ENCODE results near the gene COQ3. TPM values are rescaled to one million over a fixed set of nuclear protein-coding genes. Genes with fewer than 3 reads are reported as not detected.

The COQ3 gene, protein sequence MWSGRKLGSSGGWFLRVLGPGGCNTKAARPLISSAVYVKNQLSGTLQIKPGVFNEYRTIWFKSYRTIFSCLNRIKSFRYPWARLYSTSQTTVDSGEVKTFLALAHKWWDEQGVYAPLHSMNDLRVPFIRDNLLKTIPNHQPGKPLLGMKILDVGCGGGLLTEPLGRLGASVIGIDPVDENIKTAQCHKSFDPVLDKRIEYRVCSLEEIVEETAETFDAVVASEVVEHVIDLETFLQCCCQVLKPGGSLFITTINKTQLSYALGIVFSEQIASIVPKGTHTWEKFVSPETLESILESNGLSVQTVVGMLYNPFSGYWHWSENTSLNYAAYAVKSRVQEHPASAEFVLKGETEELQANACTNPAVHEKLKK
- polyA plus RNA-seq (ENCODE audit: insufficient read length): 14.5 TPM
- long read RNA-seq, donor 1, transcript COQ3-201 (7 exons, 1,335 nt): major isoform, 5 of 5 reads
- long read RNA-seq, donor 1, partial matches to known transcripts: 0 of 5 reads
- long read RNA-seq, donor 1, other reads (novel, unspliced or antisense): 0 of 5 reads
- long read RNA-seq, donor 2, transcript COQ3-201 (7 exons, 1,335 nt): major isoform, 5 of 5 reads
- long read RNA-seq, donor 2, partial matches to known transcripts: 0 of 5 reads
- long read RNA-seq, donor 2, other reads (novel, unspliced or antisense): 0 of 5 reads
- long read RNA-seq, donor 3, partial matches to known transcripts: 0 of 1 reads
- long read RNA-seq, donor 3, other reads (novel, unspliced or antisense): 0 of 1 reads
- long read RNA-seq, donor 4: 0 reads
- long read RNA-seq, donor 5, transcript COQ3-201 (7 exons, 1,335 nt): major isoform, 15 of 15 reads
- long read RNA-seq, donor 5, partial matches to known transcripts: 0 of 15 reads
- long read RNA-seq, donor 5, other reads (novel, unspliced or antisense): 0 of 15 reads
- long read RNA-seq, donor 6, transcript COQ3-201 (7 exons, 1,335 nt): major isoform, 8 of 8 reads
- long read RNA-seq, donor 6, partial matches to known transcripts: 0 of 8 reads
- long read RNA-seq, donor 6, other reads (novel, unspliced or antisense): 0 of 8 reads
- long read RNA-seq, donor 7, transcript COQ3-201 (7 exons, 1,335 nt): major isoform, 6 of 6 reads
- long read RNA-seq, donor 7, partial matches to known transcripts: 0 of 6 reads
- long read RNA-seq, donor 7, other reads (novel, unspliced or antisense): 0 of 6 reads
- long read RNA-seq, donor 8, transcript COQ3-201 (7 exons, 1,335 nt): major isoform, 5 of 5 reads
- long read RNA-seq, donor 8, partial matches to known transcripts: 0 of 5 reads
- long read RNA-seq, donor 8, other reads (novel, unspliced or antisense): 0 of 5 reads

DNA sequence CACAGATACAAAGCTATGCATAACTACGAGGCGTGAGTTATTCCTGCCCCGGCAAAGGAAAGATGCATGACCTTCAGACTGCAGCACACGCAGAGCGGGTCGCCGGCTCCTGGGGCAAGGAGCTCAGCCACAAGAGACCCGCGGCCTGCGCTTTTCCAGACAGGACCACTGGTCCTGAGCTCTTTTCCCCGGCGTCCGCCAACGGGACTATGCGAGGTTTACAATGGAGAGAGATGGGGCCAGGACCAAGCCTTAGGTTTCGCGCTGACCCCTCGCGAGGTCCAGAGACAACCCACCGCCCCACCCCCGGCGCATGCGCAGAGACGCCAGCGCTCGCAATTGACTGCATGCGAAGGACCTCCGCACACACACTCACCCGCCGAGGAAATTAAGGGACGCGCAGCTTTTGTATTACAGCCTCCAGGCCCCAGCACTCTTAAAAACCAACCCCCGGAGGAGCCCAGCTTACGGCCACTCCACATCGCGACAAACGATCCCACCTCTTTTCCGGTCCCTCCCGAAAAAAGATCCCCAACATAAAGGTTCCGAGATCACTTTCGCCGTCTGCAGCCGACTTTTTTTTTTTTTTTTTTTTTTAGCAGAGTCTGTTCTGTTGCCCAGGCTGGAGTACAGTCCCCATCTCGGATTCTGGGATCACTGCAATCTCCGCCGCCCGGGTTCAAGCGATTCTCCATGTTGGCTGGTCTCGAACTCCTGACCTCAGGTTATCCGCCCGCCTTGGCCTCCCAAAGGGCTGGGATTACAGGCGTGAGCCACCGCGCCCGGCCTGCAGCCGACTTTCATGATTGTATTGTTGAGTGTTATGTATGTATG is at the start of gene COQ3:
TSS of gene COQ3 (minus strand) at position 498 of the 834 bp plus-strand sequence. CDS start at position 482, 16 bp downstream.
- DNase-seq: peak; percentile 78

DNA sequence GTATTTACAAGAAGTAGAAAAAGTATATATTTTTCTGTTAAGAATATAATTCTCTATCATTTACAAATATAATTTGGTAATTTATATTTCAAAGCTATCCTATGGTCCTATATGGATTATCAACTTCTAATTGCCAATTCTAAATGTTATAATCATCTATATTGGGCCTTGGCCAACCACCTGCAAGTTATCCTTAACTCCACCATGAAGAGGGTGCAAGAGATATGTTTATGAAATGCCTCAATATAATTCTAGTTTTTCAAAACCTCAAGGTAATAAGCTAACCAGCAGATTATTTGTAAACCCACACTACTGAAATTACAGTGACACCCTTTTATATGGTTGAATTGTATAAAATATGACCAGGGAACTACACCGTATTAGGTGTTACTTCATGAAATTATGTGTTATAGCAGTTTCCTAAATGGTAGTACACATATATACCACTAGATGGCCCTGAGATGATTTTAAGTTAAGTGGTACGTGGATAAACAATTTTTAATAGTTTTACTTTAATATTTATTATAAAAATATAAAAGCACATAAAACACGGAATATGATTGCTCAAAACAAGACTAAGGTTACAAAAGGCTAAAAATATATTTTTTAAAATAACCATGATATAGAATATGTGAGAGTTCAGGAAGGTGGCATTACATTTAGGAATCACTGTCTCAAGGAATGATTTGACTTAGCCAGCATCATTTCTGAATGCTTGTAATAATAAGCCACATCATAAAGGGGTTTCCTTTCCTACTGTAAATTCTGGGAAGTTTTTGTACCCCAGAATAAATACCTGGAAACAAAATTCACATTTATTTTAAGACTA is 40.9 kb upstream of the COQ3 start:
- DNase-seq: no peak

DNA sequence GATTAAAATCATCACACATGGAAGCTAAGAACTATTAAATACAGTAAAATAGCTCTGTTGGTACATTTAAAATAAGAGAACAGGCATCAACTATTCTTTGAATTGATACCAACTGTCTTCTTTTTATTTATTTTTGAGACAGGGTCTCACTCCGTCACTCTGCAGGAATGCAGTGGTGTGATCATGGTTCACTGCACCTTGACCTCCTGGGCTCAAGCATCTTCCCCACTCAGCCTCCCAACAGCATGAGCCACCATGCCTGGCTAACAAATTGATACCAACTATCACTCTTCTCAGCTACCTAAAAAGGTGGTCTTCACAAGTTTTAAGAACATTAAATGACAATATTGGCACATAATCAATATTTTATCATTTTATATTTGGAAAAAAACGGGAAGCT is 38.9 kb upstream of the COQ3 start:
- DNase-seq: peak; percentile 33

DNA sequence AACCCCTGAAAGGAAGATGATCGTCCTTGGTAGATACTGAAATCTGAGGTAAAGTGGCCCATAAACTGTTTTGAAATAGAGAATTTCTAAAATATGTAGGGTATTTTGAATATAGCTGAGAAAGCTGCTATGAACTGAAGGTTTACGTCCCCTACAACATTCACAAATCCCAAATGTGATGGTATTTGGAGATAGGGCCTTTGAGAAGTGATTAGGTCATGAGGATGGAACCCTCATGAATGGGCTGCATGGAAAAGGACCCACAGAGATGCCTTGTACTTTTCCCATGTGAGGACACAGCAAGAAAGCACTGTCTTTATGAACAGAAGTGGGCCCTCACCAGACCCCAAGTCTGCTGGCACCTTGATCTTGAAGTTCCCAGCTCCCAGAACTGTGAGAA is 37.9 kb upstream of the COQ3 start:
- DNase-seq: no peak

DNA sequence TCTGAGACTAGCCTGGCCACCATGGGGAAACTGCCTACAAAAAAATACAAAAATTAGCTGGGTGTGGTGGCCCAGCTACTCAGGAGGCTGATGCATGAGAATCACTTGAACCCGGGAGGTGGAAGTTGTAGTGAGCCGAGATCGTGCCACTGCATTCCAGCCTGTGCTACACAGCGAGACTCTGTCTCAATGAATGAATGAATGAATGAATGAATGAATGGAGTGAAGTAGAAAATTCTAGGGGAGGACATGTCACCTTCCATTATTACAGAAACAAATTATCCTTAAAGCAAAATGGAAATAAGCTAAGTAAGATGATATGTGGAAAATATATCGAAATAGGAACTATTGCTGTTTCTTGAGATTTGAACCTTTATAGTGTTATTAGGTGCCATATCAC is 34.0 kb upstream of the COQ3 start:
- no peak for DNase-seq

DNA sequence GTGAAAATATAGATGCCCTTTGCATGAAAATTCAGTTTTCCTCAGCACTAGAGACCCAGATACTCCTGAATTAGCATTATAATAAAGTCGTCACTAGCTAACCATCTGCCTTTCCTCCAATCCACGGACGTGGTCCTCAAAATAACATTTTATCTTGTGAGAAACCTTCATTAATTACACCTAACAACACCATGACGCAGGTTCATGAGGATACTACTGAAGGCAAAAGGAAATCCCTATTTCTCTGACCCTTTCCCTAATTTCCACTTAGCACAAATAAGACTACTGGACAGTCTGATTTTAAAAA is 32.4 kb upstream of the COQ3 start:
- DNase-seq: no peak

DNA sequence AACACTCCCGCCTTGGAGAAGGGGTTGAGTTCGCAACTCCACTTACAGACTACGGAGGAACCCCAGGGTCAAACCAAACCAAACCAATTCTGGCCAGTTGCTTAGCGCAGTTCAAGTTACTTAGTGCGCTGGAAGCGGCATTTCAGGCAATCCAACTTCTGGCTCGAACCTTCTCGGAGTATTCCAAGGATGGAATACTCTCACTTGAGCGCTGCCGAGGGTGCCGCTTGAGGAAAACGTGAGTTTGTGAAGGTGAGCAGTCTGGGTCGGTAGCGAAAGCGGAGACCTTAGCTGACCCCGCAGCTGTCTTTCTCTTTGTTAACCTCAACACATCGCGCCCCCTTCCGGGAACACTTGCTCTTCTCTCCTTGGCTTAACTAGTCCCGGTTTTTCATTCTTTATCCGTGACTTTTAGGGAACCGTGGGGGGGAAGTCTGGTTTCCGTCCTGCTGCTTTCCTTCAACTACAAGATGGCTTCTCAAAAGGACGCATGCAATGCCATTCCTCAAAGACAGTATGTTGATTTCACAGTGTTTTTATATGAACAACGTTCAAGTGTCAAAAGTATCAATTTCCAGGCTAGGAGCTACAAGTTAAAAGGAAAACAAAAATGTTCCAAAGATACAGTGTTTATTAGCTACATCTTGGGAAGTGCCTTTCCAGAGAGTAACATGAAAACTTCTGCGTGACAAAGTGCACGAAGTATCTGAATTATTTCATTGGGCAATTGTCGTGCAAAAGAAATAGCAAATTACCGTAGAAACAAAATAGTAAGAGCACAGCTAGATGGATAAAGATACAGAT is 31.9 kb upstream of the COQ3 start:
- peak; percentile 91 for DNase-seq

DNA sequence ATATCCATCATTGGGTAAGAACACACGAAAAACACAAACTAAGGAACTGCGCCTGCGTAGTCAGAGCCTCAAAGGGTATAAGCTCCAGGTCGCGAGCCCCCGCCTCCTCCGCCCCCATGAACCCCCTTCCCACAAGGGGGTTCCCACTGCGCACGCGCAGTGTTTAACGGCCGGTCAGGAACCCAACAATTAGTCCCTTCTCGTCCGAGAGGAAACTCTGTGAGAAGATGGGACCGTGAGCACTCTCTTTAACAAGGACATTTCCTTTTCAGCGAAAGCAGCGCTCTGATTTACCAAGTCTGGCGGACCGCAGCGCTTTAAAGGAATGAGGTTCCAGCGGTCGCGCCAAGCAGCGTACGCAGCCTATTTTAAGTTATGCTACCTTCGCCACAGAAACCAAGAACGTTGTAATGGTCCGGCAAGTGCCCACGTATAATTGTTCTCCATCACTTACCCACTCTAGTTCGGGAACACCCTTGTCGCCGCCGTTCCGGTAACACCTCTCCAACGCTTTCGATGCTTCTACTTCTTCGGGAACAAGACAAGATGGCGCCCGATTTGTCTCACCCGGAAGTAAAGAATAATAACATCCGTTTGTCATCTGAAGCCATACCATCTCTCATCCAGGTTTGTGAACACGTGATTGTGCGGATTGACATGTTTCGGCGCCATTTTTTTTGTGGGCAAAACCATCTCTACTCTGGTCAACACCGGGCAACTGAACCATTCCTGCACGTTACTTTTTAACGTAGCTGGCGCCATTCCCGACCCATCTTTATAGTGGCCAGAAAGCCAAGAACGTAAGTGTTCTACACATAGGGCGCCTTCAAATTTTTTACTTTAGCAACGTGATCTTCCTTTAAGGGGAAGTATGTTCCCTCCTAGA is 31.0 kb upstream of the COQ3 start, which contains the start of gene PNISR:
TSS of gene PNISR (minus strand) at position 548 of the 886 bp plus-strand sequence. CDS start 10,649 bp downstream, outside the sequence.
- DNase-seq: peak; percentile 99

DNA sequence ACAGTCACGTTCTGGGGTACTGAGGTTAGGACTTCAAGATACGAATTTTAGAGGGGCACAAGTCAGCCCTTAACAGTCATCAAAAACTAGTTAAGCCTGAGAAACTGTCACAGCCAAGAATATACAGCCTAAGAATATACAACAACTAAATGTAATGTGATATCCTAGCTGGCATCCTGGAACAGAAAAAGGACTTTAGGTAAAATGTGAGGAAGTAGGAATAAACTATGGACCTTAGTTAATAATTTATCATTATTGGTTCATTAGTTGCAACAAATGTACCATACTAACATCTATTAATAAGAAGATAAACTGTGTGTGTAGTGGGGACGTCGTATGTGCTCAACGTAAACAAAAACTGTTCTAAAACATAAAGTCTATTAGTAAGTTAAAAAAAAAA is 30.0 kb upstream of the COQ3 start:
- no peak for DNase-seq

DNA sequence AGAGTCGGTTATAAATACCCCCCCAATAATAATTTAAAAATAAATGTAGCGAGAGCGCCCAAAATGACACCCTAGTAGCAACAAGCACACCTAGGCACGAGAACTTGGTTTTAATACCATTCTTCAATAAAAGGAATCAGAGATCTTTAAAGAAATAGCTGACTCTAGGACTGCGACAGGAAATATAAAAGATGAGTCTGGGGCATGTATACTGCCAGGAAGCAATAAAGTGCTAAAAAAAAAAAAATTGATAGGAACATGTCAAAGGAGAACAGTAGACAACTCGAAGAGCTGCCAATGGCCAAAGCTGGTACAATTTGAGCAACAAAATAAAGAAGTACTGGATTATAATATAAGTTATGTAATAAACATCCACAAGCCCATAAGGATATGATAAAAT is 28.9 kb upstream of the COQ3 start:
- no peak for DNase-seq

DNA sequence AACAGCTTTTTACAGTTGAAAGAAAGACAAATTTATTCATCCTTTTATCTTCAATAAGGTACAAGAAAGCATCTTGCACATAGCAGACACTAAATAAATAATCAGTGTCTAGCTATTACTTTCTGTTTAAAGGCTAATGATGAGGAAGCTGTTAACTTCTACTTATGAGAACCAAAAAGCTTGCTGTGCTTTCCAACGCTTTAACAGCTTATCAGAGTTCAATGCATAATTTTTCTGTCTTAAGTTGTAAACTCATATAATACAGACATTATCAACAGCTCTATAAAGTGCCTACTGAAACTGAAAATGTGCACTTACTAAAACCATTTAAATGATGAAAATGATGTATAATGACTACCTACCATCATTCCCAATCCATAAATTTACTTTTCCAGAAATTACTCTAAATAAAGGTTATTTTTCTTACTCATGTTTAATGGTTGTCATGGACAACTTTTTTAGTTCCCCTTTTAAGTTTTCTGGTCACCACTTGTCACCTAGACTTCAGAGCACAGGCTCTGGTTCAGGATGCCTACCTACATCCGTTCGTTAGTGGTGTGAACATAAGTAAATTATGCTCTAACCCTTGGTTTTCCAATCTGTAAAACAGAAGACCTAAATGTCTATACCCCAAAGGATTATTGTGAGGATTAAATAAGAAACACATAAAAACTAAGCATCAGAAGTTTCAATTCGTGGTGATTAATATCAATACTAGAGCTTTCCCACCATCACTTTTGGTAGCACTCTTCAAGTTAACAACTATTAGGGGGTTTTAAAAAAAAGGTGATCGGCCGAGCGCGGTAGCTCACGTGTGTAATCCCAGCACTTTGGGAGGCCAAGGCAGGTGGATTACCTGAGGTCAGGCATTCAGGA is 23.1 kb upstream of the COQ3 start:
- no peak for DNase-seq

DNA sequence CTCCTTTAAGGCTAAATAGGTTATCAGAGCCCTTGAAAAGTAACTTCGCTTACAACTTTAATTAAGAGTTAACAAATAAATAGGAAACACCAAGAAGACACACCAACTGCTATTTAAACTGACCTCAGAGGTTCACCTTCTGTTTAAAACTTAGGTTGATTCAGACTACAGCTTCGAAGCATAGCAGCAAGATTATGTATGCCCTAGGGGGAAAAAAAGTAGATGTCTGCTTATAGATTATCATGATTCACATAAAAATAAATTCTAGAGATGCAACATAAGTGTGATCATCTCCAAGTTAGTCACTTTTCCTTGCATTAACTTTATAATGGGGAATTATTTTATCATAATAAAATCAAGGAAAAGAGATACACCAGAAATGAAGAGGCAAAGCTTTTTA is 22.2 kb upstream of the COQ3 start:
- DNase-seq: no peak

DNA sequence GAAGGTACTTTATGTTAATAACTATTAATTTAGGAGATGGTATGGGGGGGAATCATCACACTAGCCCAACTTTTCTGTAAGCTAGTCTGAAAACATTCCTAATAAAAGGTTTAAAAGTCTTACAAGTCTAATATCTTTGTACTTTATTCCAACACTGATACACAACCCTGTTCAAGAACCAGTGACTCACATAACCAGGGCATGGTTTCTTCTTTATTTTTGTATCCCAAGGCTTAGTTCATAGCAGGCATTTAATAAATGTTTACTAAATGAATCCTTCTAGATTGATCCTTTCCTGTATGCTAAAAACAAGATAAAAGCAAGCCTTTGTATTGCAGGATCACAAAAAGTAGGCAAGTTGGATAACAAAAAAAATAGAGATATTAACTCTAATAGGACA is 21.5 kb upstream of the COQ3 start:
- no peak for DNase-seq

DNA sequence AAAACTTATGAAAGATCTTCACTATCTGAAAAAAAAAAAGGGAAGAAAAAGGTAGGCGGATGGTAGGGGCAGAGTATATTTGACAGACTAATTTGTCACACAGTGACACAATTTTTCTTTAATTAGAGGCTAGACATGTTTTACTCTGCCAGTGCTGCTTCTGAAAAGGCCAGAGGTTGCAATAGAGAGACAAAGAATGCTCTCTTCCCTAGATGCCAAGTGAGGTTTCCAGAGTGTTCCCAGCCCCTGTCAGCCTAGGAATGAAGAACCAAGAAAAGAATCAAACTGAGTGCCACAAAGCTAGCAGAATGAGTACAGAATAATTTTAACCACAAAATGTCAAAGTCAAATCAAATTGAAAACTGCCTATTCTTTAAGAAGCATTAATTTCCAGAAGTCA is 18.1 kb upstream of the COQ3 start:
- no peak for DNase-seq

DNA sequence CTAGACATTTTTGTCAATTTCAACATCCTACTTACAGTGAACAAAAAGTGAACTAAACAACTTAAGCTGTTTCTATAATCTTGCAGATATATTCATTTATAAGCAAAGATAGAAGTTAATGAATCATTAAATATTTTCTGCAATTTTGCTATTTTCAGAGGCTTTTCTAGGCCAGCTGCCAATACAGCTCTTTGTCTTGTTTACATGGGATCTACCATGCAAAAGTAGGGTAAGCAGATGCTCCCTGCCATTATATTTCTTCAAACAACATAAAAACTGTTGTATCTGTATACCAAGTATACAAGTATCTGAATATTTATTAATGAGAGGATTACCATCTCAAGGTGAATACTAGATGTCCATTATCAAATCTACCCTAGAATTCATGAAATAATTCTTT is 15.7 kb upstream of the COQ3 start:
- DNase-seq: no peak

DNA sequence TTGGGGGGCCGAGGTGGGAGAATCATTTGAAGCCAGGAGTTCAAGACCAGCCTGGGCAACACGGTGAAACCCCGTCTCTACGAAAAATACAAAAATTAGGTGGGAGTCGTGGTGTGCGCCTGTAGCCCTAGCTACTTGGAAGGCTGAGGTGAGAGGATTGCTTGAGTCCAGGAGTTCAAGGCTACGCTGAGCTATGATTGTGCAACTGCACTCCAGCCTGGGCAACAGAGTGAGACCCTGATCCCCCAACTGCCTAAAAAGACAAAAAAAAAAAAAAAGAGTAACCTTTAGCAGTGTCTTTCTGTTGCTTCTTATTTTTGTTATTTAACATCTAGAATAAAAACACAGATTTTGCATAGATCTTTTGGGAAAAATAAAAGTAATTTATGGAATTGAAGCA is 13.1 kb upstream of the COQ3 start:
- no peak for DNase-seq

DNA sequence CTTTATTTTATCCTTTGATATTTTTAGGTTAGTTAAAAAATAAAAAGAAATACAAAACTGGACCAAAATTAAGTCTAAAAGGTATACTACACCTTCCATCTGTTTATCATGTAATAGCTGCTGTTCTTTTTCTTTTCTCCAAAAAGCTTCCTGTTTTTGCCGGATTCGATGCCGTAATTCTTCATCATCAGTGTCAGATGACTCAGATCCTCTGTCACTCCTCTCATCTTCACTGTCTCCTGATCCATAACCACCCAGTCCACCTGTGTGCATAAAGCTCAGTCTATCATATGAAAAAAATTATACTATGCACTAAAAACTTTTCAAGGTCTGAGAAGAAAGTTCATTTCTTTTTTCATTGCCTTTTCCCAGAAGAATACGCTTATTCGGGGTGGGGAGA is 8.5 kb upstream of the COQ3 start:
- no peak for DNase-seq

DNA sequence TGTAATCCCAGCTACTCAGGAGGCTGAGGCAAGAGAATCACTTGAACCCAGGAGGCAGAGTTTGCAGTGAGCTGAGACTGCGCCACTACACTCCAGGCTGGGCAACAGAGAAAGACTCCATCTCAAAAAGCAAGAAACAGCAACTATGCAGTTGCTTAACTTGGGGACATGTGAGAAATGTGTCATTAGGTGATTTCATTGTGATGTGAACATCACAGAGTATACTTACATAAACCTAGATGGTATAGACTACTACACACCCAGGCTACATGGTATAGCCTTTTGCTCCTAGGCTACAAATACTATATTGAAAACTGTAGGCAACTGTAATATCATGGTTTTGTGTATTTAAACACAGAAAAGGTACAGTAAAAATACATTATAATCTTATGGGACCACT is 3.3 kb upstream of the COQ3 start:
- no peak for DNase-seq

Measured in left kidney (tissue), 8 donors.